Dedifferentiated amniotic fluid mesenchymal stem cell (primary cell): ENCODE measurements around the gene PCNX2.
A peak's percentile ranks its signal among the peaks of the same experiment; 100 is the strongest.

ENCODE experiments used
- DNase-seq: peaks from one replicate; pipeline ENCODE4 v3.0.0-alpha.2; 2016; ENCODE audit errors: extremely low spot score

Gene PCNX2

DNA sequence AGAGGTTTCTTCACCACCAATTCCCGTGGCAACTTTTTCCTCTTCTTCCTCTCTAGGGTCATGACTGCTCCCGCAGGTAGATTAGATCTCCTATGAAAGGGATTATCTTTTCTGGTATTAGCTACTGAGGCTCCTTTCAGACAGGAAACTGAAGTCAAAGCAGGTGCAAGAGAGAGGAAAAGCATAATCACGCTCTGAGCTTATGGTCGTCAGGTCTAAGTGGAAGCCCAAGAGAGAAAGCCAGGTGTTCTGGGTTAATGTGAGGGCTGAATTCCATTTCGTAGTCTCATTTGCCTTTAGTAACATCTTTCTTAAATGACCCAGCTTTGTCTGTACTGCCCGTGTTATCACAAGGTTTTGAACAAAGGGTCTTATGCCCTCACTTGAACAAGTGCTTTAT lies 23.7 kb upstream of the PCNX2 start:
- no peak for DNase-seq

DNA sequence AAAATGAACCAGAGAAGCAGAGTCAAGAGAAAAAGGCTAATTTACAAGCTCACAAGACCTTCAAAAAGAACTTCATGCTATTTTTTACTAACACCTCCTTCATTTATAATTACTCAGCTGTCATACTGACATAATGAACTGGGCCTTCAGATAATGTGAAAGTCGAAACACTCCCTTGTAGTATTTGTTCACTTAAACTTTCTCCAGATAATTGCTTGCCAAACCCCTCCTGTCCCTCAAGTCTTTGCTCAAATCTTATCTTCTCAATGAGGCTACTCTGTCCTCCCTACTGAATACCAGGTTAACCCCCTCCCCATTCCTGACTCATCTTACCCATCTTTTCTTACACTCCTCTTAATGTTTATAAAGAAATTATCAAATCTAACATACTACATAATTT lies 20.9 kb upstream of the PCNX2 start:
- no peak for DNase-seq

DNA sequence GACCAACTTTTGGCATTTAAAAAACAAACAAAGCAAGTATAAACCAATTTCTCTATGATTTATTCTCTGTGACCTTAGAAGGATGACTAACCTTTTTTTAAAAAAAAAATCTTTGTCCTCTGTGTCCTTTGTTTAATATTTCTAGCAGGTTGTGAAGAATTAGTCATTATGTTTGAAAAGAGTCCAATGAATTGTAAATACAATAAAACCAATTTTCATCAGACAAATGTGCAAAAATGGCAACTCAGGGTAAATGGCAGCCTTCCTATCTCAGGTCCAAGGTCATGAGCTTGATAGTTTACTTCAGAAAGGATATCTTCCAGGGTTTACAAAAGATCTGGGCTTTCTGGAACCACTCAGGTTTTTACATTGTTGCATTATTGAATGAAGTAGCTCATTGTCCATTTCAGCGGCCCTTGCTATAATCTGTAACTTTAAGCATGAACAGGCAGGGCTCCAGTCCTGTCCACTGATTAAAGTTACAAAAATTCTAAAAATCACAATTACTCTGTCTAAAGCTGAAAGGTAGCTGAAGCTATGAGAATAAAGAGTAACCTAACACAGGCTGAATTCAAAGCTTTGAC lies 20.3 kb upstream of the PCNX2 start:
- no peak for DNase-seq

DNA sequence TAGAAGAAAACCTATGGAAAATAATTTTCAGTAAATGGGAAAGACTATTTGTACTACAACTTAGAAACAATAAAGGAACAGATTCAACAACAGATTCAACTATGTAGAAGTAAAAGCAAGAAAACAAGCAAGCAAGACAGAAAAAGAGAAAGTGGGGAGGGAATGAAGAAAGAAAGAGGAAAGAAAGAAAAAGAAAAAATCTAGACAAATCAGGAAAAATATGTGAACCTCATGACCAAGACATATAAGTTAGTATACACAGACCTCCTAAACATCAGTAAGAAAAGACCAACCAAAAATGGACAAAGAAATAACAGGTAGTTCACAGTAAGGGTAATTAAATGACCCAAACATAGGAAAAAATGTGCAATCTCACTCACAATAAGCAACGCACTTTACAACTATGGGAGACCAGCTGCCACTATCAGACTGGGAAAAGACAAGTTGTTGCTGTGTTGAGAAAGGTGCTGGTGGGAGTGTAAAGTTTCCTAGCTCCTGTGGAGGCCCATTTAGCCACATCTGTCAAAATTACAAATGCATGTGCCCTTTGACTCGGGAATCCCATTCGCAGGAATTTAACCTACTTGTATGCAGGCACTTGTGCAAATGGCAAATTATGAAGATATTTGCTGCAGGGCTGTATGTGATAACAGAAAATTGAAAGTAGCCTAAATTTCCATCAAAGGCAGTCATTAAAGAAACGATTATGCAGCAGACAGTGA lies 18.1 kb upstream of the PCNX2 start:
- no peak for DNase-seq

DNA sequence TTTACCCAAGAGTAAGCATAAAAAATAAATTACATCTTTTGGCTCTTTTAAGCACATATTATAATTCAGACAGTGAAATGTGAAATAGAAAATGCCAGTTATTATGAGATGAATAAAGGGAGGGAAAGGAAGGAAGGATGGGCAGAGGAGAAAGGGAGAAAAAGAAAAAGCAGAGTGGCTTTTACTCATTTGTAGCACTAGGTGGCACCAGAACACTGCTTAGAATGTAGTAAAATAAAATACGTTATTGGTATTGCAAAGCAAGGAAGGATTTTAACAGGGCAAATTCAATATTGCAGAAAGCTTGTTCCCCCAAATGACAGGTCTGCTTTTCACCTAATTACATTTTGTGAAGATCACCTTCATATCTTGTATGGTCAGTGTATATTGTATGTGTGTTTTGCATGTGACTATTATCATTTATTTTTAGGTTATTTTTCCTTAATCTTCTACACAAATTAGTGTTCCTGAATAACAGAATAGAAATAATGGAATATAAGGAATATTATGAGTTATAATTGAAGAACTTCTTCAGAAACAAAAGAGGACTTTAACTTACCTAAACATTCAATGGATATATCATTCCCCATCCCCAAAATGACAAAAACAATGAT lies 9.1 kb upstream of the PCNX2 start:
- DNase-seq, result peak; percentile 53

DNA sequence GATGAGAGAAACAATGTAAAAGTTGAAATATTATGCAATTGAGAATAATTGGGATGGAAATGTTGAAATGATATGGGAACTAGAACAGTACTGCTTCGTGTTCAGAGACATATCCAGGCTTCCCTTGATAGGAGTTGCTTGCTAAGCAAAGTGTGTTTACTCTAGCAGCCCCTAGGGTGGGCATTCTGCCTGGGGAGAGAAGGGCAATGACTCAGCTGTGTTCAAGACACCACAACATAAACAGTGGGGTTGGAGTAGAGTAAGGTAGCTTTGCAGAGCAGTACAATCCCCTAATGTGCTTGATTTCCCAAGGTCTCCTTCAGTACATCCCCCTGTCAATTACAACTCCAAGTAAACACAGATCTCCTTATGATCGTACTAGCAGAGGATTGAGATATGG lies 4.8 kb upstream of the PCNX2 start:
- DNase-seq, result no peak

DNA sequence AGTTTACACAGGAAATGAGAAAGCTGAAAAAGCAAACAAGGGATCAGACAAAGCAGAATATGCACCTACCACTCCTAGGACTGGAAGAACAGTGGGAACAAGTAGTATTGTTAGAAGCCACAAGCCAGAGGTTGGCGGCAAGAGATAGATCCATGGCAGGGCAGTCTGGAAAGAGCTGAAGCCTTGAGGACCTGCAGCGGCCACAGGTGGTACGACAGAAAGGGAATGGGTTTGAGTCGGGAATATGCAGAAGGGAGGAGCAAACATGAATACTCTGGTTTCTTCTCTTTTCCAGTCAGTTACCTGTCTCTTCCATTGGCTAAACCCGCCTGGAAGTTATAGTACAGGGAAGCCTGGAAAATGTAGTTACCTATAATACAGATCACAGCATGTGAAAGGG lies 3.9 kb upstream of the PCNX2 start:
- DNase-seq, result no peak

DNA sequence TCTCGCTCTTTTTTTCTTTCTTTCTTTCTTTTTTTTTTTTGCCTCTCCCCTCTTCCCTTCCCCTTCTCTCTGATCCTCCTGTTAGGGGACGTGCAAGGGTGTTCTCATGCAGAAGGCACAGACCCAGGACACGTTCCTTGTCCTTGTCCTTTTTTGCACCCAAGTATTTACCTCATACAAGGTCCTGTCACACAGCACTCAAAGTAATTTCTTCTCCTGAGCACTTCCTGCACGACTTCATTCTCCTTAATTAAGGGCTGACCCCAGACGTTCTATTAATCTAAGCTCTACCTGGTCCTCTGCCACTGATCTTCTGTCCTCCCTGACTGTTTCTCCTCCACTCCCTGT lies 424 bp upstream of the PCNX2 start:
- DNase-seq, result no peak

DNA sequence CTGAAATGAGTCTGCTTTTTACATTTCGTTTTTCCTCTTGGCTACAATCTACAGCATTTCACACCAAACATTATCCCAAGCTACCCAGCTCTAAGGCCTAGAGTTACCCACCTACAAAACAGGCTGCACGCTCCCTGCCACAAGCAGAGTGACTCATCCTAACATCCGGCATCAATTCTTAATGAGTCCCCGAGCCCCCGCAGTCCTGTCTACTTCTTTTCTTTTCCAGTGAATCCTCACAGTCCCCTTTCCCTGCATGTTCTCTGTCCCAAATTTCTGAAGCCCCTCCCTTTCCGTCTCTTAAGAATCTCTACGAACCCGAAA lies 650 bp downstream of the PCNX2 start:
- DNase-seq, result peak; percentile 35

DNA sequence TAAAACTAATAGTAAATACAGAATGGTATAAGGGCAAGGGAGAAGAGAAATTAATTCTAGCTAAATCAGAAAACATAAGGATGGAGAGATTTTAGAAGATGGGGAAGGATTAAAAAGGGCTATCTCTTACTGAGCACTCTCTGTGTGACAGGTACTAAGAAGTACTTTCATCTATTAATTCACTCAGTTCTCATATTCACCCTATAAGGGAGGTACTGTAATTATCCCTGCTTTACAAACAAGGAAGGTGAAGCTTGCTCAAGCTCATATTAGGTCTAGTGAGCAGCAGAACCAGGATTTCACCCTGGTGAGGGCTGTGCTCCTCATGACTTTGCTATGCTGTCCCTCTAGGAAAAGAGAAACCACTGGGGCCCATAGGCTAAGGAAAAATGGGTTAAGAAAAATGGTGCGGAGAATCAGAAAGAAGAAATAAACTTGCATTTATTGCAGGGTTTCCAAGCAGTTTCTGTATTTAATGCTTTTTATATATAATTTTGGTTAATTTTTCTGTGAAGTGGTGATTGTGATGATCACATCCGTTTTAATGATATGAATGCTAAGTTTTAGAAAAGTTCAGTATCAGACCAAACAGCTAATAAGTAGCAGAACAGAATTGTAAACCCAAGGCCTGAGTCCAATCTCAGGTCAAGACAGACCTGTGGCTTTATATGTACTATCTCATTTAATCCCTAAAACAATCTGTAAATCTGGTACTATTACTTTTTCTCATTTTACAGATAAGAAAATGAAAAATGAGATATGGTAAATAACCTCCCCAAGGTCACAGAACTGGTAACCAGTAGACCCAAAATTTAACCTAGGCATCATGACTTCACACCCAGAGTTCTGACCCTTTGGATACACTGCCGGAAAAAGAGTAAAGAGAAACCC lies 1.7 kb downstream of the PCNX2 start:
- DNase-seq, result no peak

DNA sequence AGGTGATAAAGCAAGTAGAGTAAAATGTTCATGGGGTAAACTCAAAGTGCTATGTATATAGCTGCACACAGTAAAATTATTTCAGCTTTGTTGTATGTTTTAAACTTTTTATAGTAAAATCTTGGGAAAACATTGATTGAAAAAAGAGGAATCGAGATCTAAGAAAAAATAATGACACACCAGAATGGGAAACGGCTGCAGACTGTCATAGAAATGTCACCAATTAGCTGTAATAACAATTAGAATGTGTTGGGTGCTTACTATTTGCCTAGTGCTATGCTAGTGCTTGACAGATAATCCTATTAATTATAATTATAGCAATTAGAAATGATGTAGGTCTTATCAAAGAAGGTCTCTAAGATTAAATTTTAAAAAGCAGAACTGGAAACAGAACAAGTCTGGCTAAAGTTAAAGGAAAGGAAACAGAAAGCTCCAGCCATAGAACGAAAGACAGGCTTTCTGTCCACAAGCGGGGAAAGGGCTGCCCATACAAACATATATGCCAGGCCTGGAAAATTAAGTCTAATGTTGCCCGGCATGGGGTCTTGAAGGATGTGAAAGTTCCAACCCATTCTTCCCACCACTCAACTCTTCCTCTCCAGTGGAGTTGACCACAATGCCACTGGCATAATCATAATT lies 5.0 kb downstream of the PCNX2 start:
- DNase-seq, result no peak

DNA sequence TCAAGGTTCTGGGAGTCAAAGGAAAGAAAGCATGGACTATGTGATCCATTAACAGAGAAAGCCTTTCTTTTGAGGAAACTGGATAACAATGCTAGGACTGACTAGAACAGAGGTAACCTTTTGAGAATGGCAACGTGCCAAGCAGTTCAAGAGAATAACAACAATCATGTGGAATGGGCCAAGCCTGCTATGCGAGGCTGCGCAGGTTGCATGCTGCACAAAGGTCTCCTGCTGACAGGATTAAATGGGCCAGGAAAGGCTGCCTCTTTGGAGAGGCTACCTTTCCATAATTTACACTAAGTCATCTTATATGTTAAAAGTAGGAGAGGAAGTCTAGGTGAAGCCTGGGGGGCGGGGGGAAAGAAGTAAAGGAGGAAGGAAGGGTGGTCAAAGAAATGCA lies 5.8 kb downstream of the PCNX2 start:
- DNase-seq, result no peak

DNA sequence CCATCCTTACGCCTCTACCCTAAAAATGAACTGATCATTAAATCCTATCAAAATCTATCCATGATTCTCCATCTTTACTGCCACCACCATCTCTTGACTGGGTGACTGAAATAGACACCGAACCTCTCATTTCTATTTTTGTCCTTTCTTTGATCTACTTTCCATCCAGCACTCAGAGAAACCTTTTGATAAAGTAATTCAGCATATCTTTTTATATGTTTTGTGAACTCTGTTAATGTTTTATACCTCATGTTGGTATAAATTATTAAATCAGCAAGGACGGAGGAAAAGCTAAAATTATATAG lies 13.0 kb downstream of the PCNX2 start:
- DNase-seq, result no peak

DNA sequence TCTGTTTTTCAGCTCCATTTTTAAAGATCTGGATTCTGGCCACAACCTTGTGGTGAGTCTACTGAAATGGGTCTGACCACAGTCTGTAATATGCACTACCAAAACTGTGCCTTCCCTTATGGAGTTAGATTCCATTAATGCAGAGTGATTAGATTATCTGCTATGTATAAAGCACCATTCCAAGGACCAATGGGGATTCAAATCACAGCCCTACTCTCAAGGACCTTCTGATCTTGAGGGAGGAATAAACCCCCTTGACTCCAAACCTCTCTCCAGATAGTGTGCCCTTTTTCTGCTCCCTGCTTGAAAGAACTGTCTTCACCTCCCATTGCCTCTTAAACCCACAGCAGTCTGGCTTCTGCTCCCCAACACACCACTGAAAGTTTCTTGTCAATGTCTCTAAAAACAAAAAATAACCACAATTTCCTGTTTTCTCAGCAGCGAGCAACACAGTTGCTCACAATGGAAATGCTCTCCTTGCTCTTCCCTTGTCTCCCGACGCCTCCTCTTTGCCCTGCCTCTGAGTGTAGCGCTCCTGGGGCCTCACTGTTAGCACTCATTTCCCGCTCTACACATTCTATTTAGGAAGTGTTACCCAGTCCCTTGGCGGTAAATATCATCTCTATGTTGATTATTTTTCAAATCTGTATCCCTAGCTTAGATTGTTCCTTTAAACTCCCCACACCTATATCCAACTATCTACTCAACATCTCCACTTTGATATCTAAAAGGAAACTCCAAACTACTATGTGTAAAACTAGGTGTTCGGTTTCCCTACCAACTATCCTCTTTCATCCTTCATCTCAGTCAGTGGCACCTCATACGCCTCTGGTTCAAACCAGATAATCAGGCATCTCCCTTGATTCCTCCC lies 13.6 kb downstream of the PCNX2 start:
- DNase-seq, result no peak

DNA sequence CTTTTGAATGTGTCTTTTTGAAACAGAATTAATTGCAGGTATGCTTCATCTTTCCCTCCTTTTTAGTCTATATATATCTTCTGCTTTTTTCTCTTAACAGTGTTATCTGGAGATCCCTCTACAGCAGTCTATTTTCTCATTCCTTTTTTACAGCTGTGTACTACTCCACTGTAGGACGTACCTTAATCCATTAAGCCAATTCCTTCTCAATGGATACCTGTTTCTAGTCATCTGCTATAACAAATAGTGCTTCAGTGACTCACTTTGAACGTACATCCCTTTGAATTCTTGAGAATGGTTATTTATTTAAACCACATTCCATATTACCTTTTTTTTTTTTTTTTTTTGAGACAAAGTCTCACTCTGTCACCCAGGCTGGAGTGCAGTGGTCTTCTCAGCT lies 15.6 kb downstream of the PCNX2 start:
- DNase-seq, result no peak

DNA sequence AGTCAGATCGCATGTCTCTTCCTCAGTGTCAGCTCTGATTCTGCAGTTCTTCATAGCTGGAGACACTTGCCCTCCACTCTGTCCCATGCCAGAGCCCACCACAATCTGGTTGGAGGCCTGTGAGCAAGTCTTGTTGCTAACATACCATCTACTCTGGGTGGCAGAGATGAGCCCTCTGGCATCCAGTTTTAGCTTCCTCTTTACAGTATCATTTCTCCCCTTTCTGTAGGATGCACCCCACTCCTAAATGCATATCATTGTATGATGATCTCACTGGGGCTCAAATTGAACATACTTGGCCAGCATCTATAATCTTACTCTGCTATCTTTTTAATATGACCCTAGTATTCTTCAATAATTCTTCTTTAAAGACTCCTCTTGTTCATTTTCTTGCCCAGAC lies 16.9 kb downstream of the PCNX2 start:
- no peak for DNase-seq

DNA sequence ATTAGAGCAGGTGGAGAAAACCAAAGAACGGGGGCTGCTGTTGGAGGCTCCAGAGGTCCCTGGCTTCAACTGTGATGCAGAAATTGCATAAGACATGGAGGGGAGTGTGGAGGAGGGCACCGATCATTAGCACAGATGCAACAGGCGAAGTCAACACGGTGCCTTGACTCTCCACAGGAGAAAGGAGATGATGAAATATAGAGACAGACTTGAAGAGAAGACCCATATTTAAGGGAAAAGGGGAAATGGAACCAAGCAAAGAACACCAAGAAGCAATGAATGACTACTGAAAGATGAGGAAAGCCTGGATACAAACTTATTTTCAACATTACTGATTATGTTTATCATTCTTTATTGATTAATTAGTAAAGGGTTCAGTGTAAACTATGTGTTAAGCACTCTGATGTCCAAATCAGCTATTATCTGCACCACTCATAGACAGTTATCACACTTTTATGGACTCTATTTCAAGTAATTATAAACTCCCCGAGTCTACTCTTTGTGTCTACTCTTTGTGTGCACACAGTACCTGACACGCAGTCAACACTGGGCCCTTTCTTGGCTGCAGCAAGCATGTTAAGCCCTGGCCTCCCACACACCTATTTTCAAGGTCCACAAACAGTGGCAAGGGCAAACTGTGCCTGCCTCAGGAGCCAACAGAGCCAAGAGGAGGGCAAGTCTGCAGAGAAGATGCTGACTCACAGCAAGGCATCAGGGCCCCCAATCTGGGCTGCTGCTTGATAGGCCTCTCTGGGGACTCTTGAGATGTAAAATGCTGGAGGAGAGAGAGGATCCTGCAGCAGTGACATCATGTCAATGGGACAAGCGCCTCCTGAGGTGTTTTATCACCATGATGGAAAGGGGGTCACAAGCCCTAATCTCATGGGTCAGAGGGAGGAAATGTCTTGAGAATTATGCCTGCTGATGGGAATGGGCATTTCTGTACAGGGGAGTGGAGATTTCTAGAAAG lies 17.6 kb downstream of the PCNX2 start:
- DNase-seq, result no peak

DNA sequence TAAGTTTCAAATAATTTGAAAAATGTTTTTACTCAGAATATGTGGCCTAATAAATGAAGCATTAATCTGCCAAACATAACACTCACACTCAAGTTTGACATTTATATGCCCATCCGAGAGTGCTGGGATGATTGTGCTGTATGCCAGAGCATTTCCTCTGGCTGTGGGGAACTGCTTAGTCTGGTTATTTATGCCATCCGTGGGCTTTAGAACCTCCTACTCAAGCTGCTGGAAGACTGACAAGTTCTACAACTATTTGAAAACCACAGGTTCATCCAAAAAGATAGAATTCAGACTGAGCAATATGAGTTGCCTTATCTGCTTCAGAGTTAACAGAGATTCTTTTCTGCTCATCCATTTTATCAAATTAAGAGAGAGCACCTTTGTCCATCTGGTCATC lies 25.9 kb downstream of the PCNX2 start:
- DNase-seq, result no peak

DNA sequence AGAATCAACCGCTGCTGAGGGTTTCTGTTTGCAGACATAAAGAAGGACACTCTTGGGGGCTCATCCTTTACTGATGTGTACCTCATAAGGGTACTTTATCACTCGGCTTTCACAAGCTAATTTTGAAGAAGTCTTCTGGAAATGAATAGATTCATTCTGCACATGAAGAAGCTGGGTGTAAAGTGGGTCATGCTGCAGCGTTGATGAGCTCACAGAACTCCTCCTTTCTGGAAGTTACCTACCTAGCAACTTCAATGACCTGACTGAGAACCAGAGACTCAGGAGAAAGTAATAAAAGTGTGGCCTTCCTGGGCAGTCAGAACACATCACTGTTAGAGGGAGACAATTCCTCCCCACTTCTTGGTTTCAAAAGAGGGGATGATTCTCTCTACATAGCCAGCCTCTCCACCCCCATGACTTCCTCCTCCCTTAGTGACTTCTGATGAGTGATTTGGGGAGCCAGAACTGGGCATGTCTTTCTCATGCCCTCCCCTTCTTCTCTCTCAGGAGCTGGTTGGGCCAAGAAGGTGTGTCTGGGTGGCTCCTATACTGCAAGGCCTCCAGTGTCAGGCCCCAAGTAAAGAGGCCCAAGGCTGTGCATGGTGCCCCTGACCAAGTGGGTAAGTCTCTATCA lies 27.0 kb downstream of the PCNX2 start:
- DNase-seq, result no peak

DNA sequence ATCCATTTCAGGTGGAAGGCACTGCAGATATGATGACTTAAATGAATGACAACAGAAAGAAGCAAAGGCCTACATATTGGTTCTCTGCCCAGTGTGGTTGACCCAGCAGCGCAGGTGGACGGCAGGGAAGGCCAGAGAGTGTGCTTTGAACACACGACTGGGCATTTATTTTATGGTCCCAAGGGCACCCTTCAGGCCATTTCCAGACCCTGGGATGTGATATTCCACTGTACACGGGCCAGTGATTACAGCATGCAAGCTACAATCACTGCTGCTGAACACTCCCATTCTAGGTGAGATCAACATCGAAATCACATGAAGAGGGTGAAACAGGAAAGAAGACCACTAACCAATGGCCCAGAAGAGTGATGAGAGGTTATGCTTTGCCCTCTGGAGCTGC lies 33.8 kb downstream of the PCNX2 start:
- no peak for DNase-seq
